AG04450 (cell line): ENCODE results near the gene FCHSD1. TPM values are rescaled to one million over a fixed set of nuclear protein-coding genes. Genes with fewer than 3 reads are reported as not detected.

ENCODE experiments used
- CTCF ChIA-PET: fragments of 300-600, 350-600 bp; formaldehyde crosslinking; extraction: SDS; loops from one replicate; lab custom pipeline; 2022; ENCODE audit warnings: antibody characterized with exemption, inconsistent platforms; lab: Charles Lee
- POLR2A ChIA-PET: fragments of 350-600 bp; formaldehyde crosslinking; extraction: SDS; loops from one replicate; lab custom pipeline; 2021; ENCODE audit warnings: antibody characterized with exemption, inconsistent platforms; lab: Yijun Ruan, JAX
- DNase-seq: peaks from one replicate; pipeline ENCODE4 v3.0.0-alpha.2; 2011; ENCODE audit warnings: low read depth, low spot score
- H3K27ac ChIP-seq: one replicate; pipeline ENCODE4 v1.5.1; 2012; ENCODE audit warnings: low read depth, low read length, control low read depth
- H3K27me3 ChIP-seq: one replicate; pipeline ENCODE4 v1.6.0; 2012; ENCODE audit warnings: low read length; ENCODE audit not compliant: control insufficient read depth, insufficient read depth
- H3K4me3 ChIP-seq: 2 replicates; pipeline ENCODE4 v1.5.1; 2011; ENCODE audit warnings: mild to moderate bottlenecking, low read depth, low read length, control low read depth
- H3K9me3 ChIP-seq: 2 replicates; pipeline ENCODE4 v1.5.1; 2012; ENCODE audit warnings: low read length; ENCODE audit not compliant: control insufficient read depth, insufficient read depth
- polyA plus RNA-seq: library from polyadenylated mRNA; depleted of rRNA; stranded (reverse); fragments of >200 nt; gene quantifications from 2 replicates; pipeline ENCODE4 v1.2.3, GENCODE V29; 2011; rRNA removed
- TF ChIP-seq, protein P1 (sequence below): IDR thresholded peaks from 2 replicates; pipeline ENCODE4 v1.5.1; 2011; ENCODE audit warnings: low read depth, low read length, control low read depth, inconsistent platforms

Gene FCHSD1
- polyA plus RNA-seq, 1 experiment = 28.1 TPM

DNA sequence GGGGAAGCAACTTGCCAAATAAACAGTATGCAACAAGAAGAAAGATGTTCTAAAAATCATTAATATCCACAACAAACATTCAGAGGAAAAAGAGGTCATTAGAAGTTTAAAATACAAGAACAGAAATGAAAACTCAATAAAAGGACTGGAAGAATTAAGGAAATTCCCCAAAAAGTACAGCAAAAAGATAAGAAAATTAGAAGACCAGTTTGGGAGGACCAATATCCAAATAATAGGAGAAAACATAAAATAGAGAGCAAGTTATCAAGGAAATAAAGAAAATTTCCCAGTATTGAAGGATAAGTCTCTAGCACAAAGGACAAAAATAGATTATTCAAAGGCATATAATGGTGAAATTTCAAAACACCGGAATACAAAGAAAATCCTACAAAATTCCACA, 54.4 kb downstream of the FCHSD1 start:
- CTCF ChIA-PET = interaction anchor here (1.3 to 3.1 kb wide), 3 partner anchors 22 to 33 kb away, joined by 3 to 40 read pairs (median 8); partner anchors contain the start of gene DIAPH1
- H3K9me3 ChIP-seq = no peaks in the 10 kb centered on the region
- DNase-seq = no peak
- POLR2A ChIA-PET = interaction anchor here (1.0 kb wide), 1 partner anchor 39 kb away, joined by 3 read pairs; no protein-coding TSS in a partner anchor
- TF ChIP-seq, protein P1, sequence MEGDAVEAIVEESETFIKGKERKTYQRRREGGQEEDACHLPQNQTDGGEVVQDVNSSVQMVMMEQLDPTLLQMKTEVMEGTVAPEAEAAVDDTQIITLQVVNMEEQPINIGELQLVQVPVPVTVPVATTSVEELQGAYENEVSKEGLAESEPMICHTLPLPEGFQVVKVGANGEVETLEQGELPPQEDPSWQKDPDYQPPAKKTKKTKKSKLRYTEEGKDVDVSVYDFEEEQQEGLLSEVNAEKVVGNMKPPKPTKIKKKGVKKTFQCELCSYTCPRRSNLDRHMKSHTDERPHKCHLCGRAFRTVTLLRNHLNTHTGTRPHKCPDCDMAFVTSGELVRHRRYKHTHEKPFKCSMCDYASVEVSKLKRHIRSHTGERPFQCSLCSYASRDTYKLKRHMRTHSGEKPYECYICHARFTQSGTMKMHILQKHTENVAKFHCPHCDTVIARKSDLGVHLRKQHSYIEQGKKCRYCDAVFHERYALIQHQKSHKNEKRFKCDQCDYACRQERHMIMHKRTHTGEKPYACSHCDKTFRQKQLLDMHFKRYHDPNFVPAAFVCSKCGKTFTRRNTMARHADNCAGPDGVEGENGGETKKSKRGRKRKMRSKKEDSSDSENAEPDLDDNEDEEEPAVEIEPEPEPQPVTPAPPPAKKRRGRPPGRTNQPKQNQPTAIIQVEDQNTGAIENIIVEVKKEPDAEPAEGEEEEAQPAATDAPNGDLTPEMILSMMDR = no peak
- no peak overlapping the region for H3K27ac ChIP-seq
- H3K4me3 ChIP-seq = no peak overlapping the region
- H3K27me3 ChIP-seq = no peaks in the 10 kb centered on the region

DNA sequence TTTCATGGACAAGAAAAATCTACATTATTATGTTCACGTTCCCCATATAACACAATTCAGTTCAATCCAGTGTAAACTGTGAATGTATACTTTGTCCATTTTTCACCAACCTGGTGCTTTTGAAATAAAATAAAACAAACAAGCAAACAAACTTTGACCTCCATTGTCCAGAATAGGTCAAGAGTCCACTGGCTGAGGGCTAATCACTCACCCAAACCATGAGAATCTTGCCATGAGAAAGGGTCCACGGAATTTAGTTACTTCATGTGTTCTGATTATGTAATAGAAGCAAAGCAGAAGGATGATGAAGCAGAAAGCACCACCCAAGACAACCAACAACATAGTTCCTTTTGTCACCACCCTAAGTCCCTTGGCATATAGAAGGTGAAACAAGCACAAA, 61.1 kb downstream of the FCHSD1 start:
- DNase-seq = no peak
- TF ChIP-seq, protein P1 = no peak
- H3K27ac ChIP-seq = no peak overlapping the region
- CTCF ChIA-PET = interaction anchor here (0.5 to 6.3 kb wide), 7 partner anchors 12 to 252 kb away, joined by 3 to 465 read pairs (median 4); partner anchors contain the start of genes DIAPH1, FCHSD1 and PCDHGA2
- POLR2A ChIA-PET = no interaction called here
- no peak overlapping the region for H3K4me3 ChIP-seq
- H3K9me3 ChIP-seq = no peaks in the 10 kb centered on the region
- H3K27me3 ChIP-seq = no peaks in the 10 kb centered on the region

Other genes starting within 250 kb of the FCHSD1 start
- gene PCDHGA9, start 248.6 kb downstream of the FCHSD1 start, polyA plus RNA-seq = 6.4 and 8.0 TPM in 2 replicates
- gene PCDHGB6, start 243.4 kb downstream of the FCHSD1 start, polyA plus RNA-seq = 3.3 and 3.8 TPM in 2 replicates
- gene PCDHGA10, start 238.4 kb downstream of the FCHSD1 start, polyA plus RNA-seq = 9.2 and 11.7 TPM in 2 replicates
- 16.2 and 17.0 TPM in 2 replicates for gene PCDHGB7, start 233.7 kb downstream of the FCHSD1 start, polyA plus RNA-seq
- gene PCDHGA11, start 230.4 kb downstream of the FCHSD1 start, polyA plus RNA-seq = 7.5 and 7.7 TPM in 2 replicates
- 3.4 and 4.3 TPM in 2 replicates for gene PCDHGA12, start 220.9 kb downstream of the FCHSD1 start, polyA plus RNA-seq
- 47.4 and 61.1 TPM in 2 replicates for gene PCDHGC3, start 175.5 kb downstream of the FCHSD1 start, polyA plus RNA-seq
- 0.46 and 0.83 TPM in 2 replicates for gene PCDHGC4, start 166.4 kb downstream of the FCHSD1 start, polyA plus RNA-seq
- gene PCDHGC5, start 162.3 kb downstream of the FCHSD1 start, polyA plus RNA-seq = 2.4 and 2.5 TPM in 2 replicates
- gene DIAPH1, start 32.4 kb downstream of the FCHSD1 start, polyA plus RNA-seq = 27.1 and 34.7 TPM in 2 replicates
- gene HDAC3, start 14.6 kb downstream of the FCHSD1 start, polyA plus RNA-seq = 78.3 and 82.2 TPM in 2 replicates
- gene RELL2, start 14.4 kb downstream of the FCHSD1 start, polyA plus RNA-seq = 3.0 and 3.1 TPM in 2 replicates
- 3.5 and 4.9 TPM in 2 replicates for gene ARAP3, start 30.8 kb upstream of the FCHSD1 start, polyA plus RNA-seq
- 0.11 and 0.12 TPM in 2 replicates for gene PCDH1, start 227.0 kb upstream of the FCHSD1 start, polyA plus RNA-seq